Ovary (tissue), 9 donors: ENCODE measurements around the gene DOCK11. TPM values are rescaled to one million over a fixed set of nuclear protein-coding genes. Genes with fewer than 3 reads are reported as not detected.

Experiments used
- DNase-seq, 5 donors: peaks; one replicate each; pipeline ENCODE4 v3.0.0-alpha.2; 2019 to 2020
- H3K27ac ChIP-seq, 2 donors: fragments of 200-600 bp; one replicate each; pipeline versions ENCODE4 v1.5.1 to v1.8.0; 2019 to 2022
- H3K27me3 ChIP-seq: fragments of 200-600 bp; one replicate; pipeline ENCODE4 v1.8.0; 2022
- H3K36me3 ChIP-seq: fragments of 200-600 bp; sonication (generic); one replicate; pipeline ENCODE4 v1.5.1; 2019
- H3K4me1 ChIP-seq: one replicate; pipeline ENCODE4 v1.8.1; 2013; ENCODE audit warnings: mild to moderate bottlenecking, moderate library complexity; ENCODE audit not compliant: insufficient read depth
- H3K4me3 ChIP-seq: fragments of 200-600 bp; sonication (generic); one replicate; pipeline ENCODE4 v1.5.1; 2017
- H3K9me3 ChIP-seq, 2 donors: fragments of 200-600 bp in 1 of 2; sonication (generic) in 1 of 2; one replicate each; pipeline versions ENCODE4 v1.5.1 to v1.8.1; 2013 to 2019; ENCODE audit warnings: mild to moderate bottlenecking in 1 of 2, moderate library complexity in 1 of 2
- EP300 ChIP-seq: sonication (generic); formaldehyde crosslinking; IDR thresholded peaks from one replicate; pipeline ENCODE4 v1.6.1; 2017; ENCODE audit warnings: antibody characterized with exemption
- POLR2A ChIP-seq: fragments of 450-650 bp; IDR thresholded peaks from one replicate; pipeline ENCODE4 v1.6.1; 2017; ENCODE audit warnings: antibody characterized with exemption, mild to moderate bottlenecking, moderate library complexity
- WGBS, 3 donors: extraction: QIAGEN DNeasy Blood & Tissue Kit in 1 of 3; methylation state at CpG; one replicate each; pipeline versions ENCODE4 v1.1.5 to v1.1.7; 2013 to 2017; 5-methylcytosine and 5-hydroxymethylcytosine counted together
- intact Hi-C, 4 donors: fragments of 100-400 bp; cut with DNase I; formaldehyde crosslinking; loops; one replicate each; pipeline versions ENCODE4 v1.11.0 to v1.15.1; 2022 to 2023
- polyA plus RNA-seq, 2 donors: library from polyadenylated mRNA; stranded (reverse); fragments of 200-250 nt in 1 of 2; fragments of 350-450 nt in 1 of 2; fragmentation: Illumina TruSeq in 1 of 2; extraction: RNeasy Lipid Tissue Mini Kit (QIAGEN cat#74804) in 1 of 2; gene quantifications; one replicate each; pipeline ENCODE4 v1.2.3, GENCODE V29; 2013 to 2014
- total RNA-seq, 7 donors: library from RNA; depleted of rRNA in 2 of 7; stranded (reverse); fragments of >200 nt in 2 of 7; fragmentation: NEBNext Ultra II Directional in 3 of 7; extraction: Animal tissue kit (Norgen Biotek cat#: 25700) in 3 of 7; gene quantifications; one replicate each; pipeline versions ENCODE4 v1.1.0 to v1.2.4, GENCODE V29; 2016 to 2023
- TF ChIP-seq, protein P1 (sequence below), 3 donors: fragments of 450-650 bp in 2 of 3; fragments of 200-600 bp in 1 of 3; IDR thresholded peaks; one replicate each; pipeline versions ENCODE4 v1.5.1 to v1.8.0; 2016 to 2022; ENCODE audit warnings: antibody characterized with exemption in 3 of 3, mild to moderate bottlenecking in 1 of 3
- donor health status: DM: no; HTN: no; CAD: no; lungs with moderate emphysema.
- donor health status: DM: no; HTN: no; CAD: no.
- donor health status: Bipolar disorder and iron deficiency.
- donor health status: DM: yes; HTN: yes; CAD: no.
- donor health status: DM: no; HTN: no; CAD: no.
- donor health status: DM: yes; HTN: yes; CAD: no.

The DOCK11 gene
- total and polyA plus RNA-seq, 9 donors, result 3.6 to 18.5 (median 6.1) TPM

DNA sequence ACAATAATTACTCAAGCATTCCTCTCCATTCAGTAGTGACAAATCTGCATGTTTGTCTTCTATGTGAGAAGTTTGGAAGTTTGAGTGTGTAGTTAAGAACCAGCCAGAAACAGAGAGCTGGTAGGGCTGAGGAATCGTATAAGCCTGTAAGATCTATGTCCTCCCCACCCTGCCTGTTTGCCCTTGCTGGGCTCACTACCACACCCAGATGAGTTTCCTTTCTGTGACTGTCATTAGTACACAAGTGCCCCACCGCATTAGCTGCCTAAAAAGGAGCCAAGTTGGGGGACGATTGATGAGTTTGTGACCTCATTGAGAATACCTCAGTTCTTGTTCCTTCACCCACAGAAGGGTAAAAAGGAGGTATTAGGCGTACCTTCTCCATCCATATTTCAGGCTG lies 28.3 kb downstream of the DOCK11 start:
- Histone ChIP-seq H3K9me3 (no peaks in the 10 kb centered on the region), H3K4me3 (no peak overlapping the region), H3K4me1 (no peaks in the 10 kb centered on the region), H3K27ac (no peak overlapping the region), H3K27me3 (no peaks in the 10 kb centered on the region), H3K36me3 (no peaks in the 10 kb centered on the region)
- intact Hi-C loops, result no loop called here
- TF ChIP-seq, protein P1, sequence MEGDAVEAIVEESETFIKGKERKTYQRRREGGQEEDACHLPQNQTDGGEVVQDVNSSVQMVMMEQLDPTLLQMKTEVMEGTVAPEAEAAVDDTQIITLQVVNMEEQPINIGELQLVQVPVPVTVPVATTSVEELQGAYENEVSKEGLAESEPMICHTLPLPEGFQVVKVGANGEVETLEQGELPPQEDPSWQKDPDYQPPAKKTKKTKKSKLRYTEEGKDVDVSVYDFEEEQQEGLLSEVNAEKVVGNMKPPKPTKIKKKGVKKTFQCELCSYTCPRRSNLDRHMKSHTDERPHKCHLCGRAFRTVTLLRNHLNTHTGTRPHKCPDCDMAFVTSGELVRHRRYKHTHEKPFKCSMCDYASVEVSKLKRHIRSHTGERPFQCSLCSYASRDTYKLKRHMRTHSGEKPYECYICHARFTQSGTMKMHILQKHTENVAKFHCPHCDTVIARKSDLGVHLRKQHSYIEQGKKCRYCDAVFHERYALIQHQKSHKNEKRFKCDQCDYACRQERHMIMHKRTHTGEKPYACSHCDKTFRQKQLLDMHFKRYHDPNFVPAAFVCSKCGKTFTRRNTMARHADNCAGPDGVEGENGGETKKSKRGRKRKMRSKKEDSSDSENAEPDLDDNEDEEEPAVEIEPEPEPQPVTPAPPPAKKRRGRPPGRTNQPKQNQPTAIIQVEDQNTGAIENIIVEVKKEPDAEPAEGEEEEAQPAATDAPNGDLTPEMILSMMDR (IDR thresholded peaks at IDR 0.05), result no peak
- TF ChIP-seq EP300 (no peak), POLR2A (no peak)
- DNase-seq, result no peak
- 72 to 78% (median 77%) methylated on average over 4 of the region's 4 CpGs for WGBS, 3 donors

DNA sequence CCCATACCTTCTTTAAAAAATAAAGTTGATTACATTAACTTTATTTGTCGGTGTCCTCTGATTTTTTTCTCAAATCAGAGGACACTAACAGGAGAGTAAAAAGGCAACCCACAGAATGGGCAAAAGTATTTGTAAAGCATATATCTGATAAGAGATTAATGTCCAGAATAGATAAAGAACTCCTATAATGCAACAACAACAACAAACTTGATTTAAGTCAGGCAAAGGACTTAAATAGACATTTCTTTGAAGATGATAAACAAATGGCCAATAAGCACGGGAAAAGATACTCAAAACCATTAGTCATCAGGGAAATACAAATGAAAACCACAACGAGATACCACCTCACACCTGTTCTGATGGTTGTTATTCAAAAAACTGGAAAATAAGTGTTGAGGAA lies 28.7 kb downstream of the DOCK11 start:
- H3K27me3 ChIP-seq, result no peaks in the 10 kb centered on the region
- H3K4me3 ChIP-seq, result no peak overlapping the region
- TF ChIP-seq EP300 (no peak), POLR2A (no peak)
- TF ChIP-seq, protein P1 (IDR thresholded peaks at IDR 0.05), result no peak
- no peaks in the 10 kb centered on the region for H3K9me3 ChIP-seq
- H3K4me1 ChIP-seq, result no peaks in the 10 kb centered on the region
- no peak for DNase-seq
- intact Hi-C loops, result no loop called here
- no peak overlapping the region for H3K27ac ChIP-seq
- H3K36me3 ChIP-seq, result no peaks in the 10 kb centered on the region
- WGBS, 3 donors, result 54 to 60% (median 58%) methylated on average over 3 of the region's 3 CpGs

DNA sequence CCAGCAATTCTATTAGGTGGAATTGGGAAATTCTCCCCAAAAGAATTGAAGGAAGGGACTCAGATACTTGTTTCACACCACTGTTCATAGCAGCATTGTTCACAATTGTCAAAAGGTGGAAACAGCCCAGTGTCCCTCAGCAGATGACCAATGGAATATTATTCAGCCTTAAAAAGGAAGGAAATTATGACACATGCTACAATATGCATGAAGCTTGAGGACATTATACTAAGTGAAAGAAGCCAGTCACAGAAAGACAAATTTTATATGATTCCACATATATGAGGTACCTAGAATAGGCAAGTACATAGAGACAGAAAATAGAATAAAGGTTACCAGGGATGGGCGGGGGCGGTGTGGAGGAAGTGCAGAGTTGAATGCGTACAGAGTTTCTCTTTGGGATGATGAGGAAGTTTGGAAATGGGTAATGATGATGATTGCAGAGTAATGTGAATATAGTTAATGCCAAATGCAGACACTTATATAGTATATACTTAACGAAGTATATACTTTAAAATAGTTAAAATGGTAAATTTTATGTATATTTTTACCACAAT lies 29.6 kb downstream of the DOCK11 start:
- H3K27ac ChIP-seq, result no peak overlapping the region
- H3K27me3 ChIP-seq, result no peaks in the 10 kb centered on the region
- H3K36me3 ChIP-seq, result no peaks in the 10 kb centered on the region
- no peaks in the 10 kb centered on the region for H3K4me1 ChIP-seq
- TF ChIP-seq, protein P1 (IDR thresholded peaks at IDR 0.05), result no peak
- TF ChIP-seq POLR2A (no peak), EP300 (no peak)
- 85% methylated on average over 4 of the region's 4 CpGs for WGBS, 3 donors
- no peak for DNase-seq
- H3K4me3 ChIP-seq, result no peak overlapping the region
- H3K9me3 ChIP-seq, result no peaks in the 10 kb centered on the region
- intact Hi-C loops, result no loop called here

DNA sequence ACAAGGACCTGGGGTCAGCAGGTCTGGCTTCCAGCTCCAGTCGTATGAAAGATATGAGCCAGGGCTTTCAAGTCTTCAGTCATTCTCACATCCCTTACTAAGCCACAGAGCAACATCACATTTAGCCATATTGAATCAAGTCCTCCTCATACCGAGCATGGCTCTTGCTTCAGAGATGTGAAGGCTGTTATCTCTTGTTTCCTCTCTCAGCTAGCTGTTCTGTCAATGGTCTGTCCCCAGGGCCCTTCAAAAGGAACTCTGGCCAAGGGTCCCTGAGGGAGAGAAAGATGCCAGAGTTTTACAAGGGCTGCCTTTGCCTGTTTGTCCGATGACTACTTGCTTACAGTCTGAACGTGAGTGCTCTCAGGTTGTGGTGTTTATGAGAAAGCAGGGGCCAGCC lies 30.5 kb downstream of the DOCK11 start:
- no peaks in the 10 kb centered on the region for H3K9me3 ChIP-seq
- H3K4me1 ChIP-seq, result no peaks in the 10 kb centered on the region
- TF ChIP-seq, protein P1 (IDR thresholded peaks at IDR 0.05), result no peak
- TF ChIP-seq EP300 (no peak), POLR2A (no peak)
- WGBS, 3 donors, result 48 to 69% (median 59%) methylated on average over 4 of the region's 4 CpGs
- no peak overlapping the region for H3K27ac ChIP-seq
- no peaks in the 10 kb centered on the region for H3K27me3 ChIP-seq
- H3K36me3 ChIP-seq, result no peaks in the 10 kb centered on the region
- no peak overlapping the region for H3K4me3 ChIP-seq
- no peak for DNase-seq
- intact Hi-C loops, result no loop called here
